ENCODE results near the gene SPATA9. TPM values are rescaled to one million over a fixed set of nuclear protein-coding genes. Genes with fewer than 3 reads are reported as not detected.
"Not testable (repeated sequence)": the region's sequence is repeated elsewhere in the genome, so short reads cannot be mapped to it uniquely, and the experiment has no call there.

SPATA9 gene
- total RNA-seq, 2 donors from 2014 or later, result not detected

GRCh38 chr5:95649842-95650620, 32.8 kb downstream of the SPATA9 start:
- DNase-seq (no peak), ATAC-seq (no peak)
- Histone ChIP-seq H3K36me3 (replicated peaks in 1 of 2; ENCODE audit: insufficient read depth in 1 of 2, low read depth in 2 of 2) (no peaks in the 10 kb centered on the region), H3K27me3 (no peaks in the 10 kb centered on the region), H3K4me1 (peaks cover 47% of the 10 kb centered on the region), H3K27ac (no peak overlapping the region), H3K9me3 (no peaks in the 10 kb centered on the region), H3K4me3 (no peak overlapping the region)
- intact Hi-C loops (cut with DNase I), result loop anchor here (10.0 kb wide), 1 partner anchor 185 kb away; no protein-coding TSS in a partner anchor
- TF ChIP-seq CTCF (IDR thresholded peaks at IDR 0.05), result no peak
- no peak for TF ChIP-seq POLR2A (IDR thresholded peaks at IDR 0.05)

GRCh38 chr5:95649274-95649673, 33.5 kb downstream of the SPATA9 start:
- TF ChIP-seq CTCF (IDR thresholded peaks at IDR 0.05) (peak in 1 of 7 experiments; percentile 2), POLR2A (IDR thresholded peaks at IDR 0.05) (no peak)
- intact Hi-C loops (cut with DNase I), result no loop called here

GRCh38 chr5:95647886-95648860, 34.6 kb downstream of the SPATA9 start:
- Histone ChIP-seq H3K27me3 (no peaks in the 10 kb centered on the region), H3K36me3 (replicated peaks in 1 of 2; ENCODE audit: insufficient read depth in 1 of 2, low read depth in 2 of 2) (no peaks in the 10 kb centered on the region), H3K9me3 (no peaks in the 10 kb centered on the region), H3K4me3 (no peak overlapping the region), H3K27ac (peak overlapping the region; percentile 93 to 99 (median 96)), H3K4me1 (peaks cover 62% of the 10 kb centered on the region)
- intact Hi-C loops (cut with DNase I), result no loop called here
- WGBS, 2 donors, result 46 to 47% methylated on average over 12 of the region's 12 CpGs
- DNase-seq (no peak), ATAC-seq (no peak)
- TF ChIP-seq CTCF (IDR thresholded peaks at IDR 0.05), result no peak
- TF ChIP-seq POLR2A (IDR thresholded peaks at IDR 0.05), result no peak

More at GRCh38 chr5:95649274-95649673, 33.5 kb downstream of the SPATA9 start:
- Histone ChIP-seq H3K27ac (no peak overlapping the region), H3K4me3 (no peak overlapping the region), H3K4me1 (peaks cover 52% of the 10 kb centered on the region), H3K27me3 (no peaks in the 10 kb centered on the region), H3K9me3 (no peaks in the 10 kb centered on the region), H3K36me3 (replicated peaks in 1 of 2; ENCODE audit: insufficient read depth in 1 of 2, low read depth in 2 of 2) (no peaks in the 10 kb centered on the region)
- no peak for DNase-seq
- ATAC-seq, result no peak

- Histone ChIP-seq H3K27ac (peak within 1 kb of the TSS; percentile 93 to 99 (median 96)), H3K4me1 (peaks cover 75% of the 10 kb centered on the region), H3K36me3 (replicated peaks in 1 of 2; ENCODE audit: insufficient read depth in 1 of 2, low read depth in 2 of 2) (no peaks in the 10 kb centered on the region), H3K4me3 (no peak within 1 kb of the TSS), H3K9me3 (no peaks in the 10 kb centered on the region), H3K27me3 (no peaks in the 10 kb centered on the region)
- TF ChIP-seq CTCF (IDR thresholded peaks at IDR 0.05) (peak in 5 of 7 experiments; percentile 10 to 43 (median 24)), POLR2A (IDR thresholded peaks at IDR 0.05) (peak; percentile 90 to 98 (median 98))
- intact Hi-C loops (cut with DNase I), result no loop called here
- peak; percentile 89 for ATAC-seq
- DNase-seq, result peak; percentile 100
- WGBS, 2 donors, result 1 to 2% methylated on average over 7 to 60 of the region's 60 CpGs
These were observed 36.0 kb downstream of the SPATA9 start, which contains the start of gene RFESD for GRCh38 chr5:95646569-95647431. TSS of gene RFESD (plus strand) at chr5:95646777. CDS start at chr5:95652272, 5,495 bp downstream.

- H3K27me3 ChIP-seq; H3K9me3 ChIP-seq; DNase-seq; intact Hi-C loops (cut with DNase I); H3K36me3 ChIP-seq (replicated peaks in 1 of 2; ENCODE audit: insufficient read depth in 1 of 2, low read depth in 2 of 2); H3K4me3 ChIP-seq: not testable (repeated sequence)
- ATAC-seq, result peak; percentile 1
- Histone ChIP-seq H3K27ac (peak overlapping the region; percentile 93 to 99 (median 96)), H3K4me1 (peaks cover 81% of the 10 kb centered on the region)
- WGBS, 2 donors, result 55 to 57% methylated on average over 17 of the region's 17 CpGs
These were observed 36.6 kb downstream of the SPATA9 start for GRCh38 chr5:95646226-95646568.

Data from body of pancreas (tissue), 4 donors.